IPS-20b (cell line): Measurements from ENCODE around the gene CHDH.

Source experiments
- H3K27ac ChIP-seq: one replicate; pipeline ENCODE4 v1.5.1; 2013; ENCODE audit warnings: low read length
- H3K27me3 ChIP-seq: 2 replicates; pipeline ENCODE4 v1.6.1; 2013; ENCODE audit warnings: mild to moderate bottlenecking, low read length, inconsistent platforms; ENCODE audit not compliant: insufficient read depth
- H3K36me3 ChIP-seq: 2 replicates; pipeline ENCODE4 v1.6.1; 2013; ENCODE audit warnings: low read depth, mild to moderate bottlenecking, inconsistent platforms, low read length, moderate library complexity; ENCODE audit not compliant: insufficient read depth
- H3K4me1 ChIP-seq: 2 replicates; pipeline ENCODE4 v1.6.1; 2013; ENCODE audit warnings: mild to moderate bottlenecking, control low read depth, inconsistent platforms, low read length, moderate library complexity; ENCODE audit not compliant: insufficient read depth
- H3K4me3 ChIP-seq: 2 replicates; pipeline ENCODE4 v1.5.1; 2013; ENCODE audit warnings: mild to moderate bottlenecking, low read length, inconsistent platforms
- H3K9ac ChIP-seq: 2 replicates; pipeline ENCODE4 v1.6.1; 2013; ENCODE audit warnings: low read depth, mild to moderate bottlenecking, inconsistent platforms, low read length, moderate library complexity
- H3K9me3 ChIP-seq: 2 replicates; pipeline ENCODE4 v1.6.1; 2013; ENCODE audit warnings: mild to moderate bottlenecking, low read depth, low read length, inconsistent platforms; ENCODE audit not compliant: insufficient read depth

CHDH gene

GRCh38 chr3:53812434-53812833 is 33.8 kb downstream of the CHDH start:
- H3K9me3 ChIP-seq, result no peaks in the 10 kb centered on the region
- peaks cover 3% of the 10 kb centered on the region; the same call in 1 of the 2 replicates for H3K4me1 ChIP-seq
- peaks cover 12% of the 10 kb centered on the region; the same call in 1 of the 2 replicates for H3K36me3 ChIP-seq
- no peak overlapping the region for H3K27ac ChIP-seq
- no peak overlapping the region for H3K9ac ChIP-seq
- no peak overlapping the region for H3K4me3 ChIP-seq
- no peaks in the 10 kb centered on the region for H3K27me3 ChIP-seq

GRCh38 chr3:53811143-53811927 is 34.9 kb downstream of the CHDH start:
- H3K9ac ChIP-seq, result no peak overlapping the region
- H3K4me3 ChIP-seq, result no peak overlapping the region
- H3K27ac ChIP-seq, result no peak overlapping the region
- no peaks in the 10 kb centered on the region for H3K9me3 ChIP-seq
- peaks cover 3% of the 10 kb centered on the region; the same call in 1 of the 2 replicates for H3K4me1 ChIP-seq
- 0 out of 2 replicates have a peak, but pooled peaks cover 6% of the 10 kb centered on the region for H3K36me3 ChIP-seq
- no peaks in the 10 kb centered on the region for H3K27me3 ChIP-seq

GRCh38 chr3:53809764-53810400 is 36.3 kb downstream of the CHDH start:
- no peak overlapping the region for H3K27ac ChIP-seq
- no peaks in the 10 kb centered on the region for H3K9me3 ChIP-seq
- no peak overlapping the region for H3K9ac ChIP-seq
- H3K27me3 ChIP-seq, result no peaks in the 10 kb centered on the region
- H3K36me3 ChIP-seq, result no peaks in the 10 kb centered on the region
- H3K4me1 ChIP-seq, result peaks cover 8% of the 10 kb centered on the region
- no peak overlapping the region for H3K4me3 ChIP-seq

GRCh38 chr3:53809267-53809666 is 37.0 kb downstream of the CHDH start:
- H3K27me3 ChIP-seq, result no peaks in the 10 kb centered on the region
- H3K4me3 ChIP-seq, result no peak overlapping the region
- H3K36me3 ChIP-seq, result no peaks in the 10 kb centered on the region
- no peak overlapping the region for H3K9ac ChIP-seq
- H3K4me1 ChIP-seq, result peaks cover 12% of the 10 kb centered on the region
- H3K9me3 ChIP-seq, result no peaks in the 10 kb centered on the region
- no peak overlapping the region for H3K27ac ChIP-seq

- Histone ChIP-seq H3K27ac (no peak overlapping the region), H3K9ac (no peak overlapping the region), H3K9me3 (no peaks in the 10 kb centered on the region), H3K4me1 (peaks cover 12% of the 10 kb centered on the region), H3K36me3 (no peaks in the 10 kb centered on the region), H3K27me3 (no peaks in the 10 kb centered on the region), H3K4me3 (no peak overlapping the region)
These were observed 37.7 kb downstream of the CHDH start for GRCh38 chr3:53808496-53808895.

GRCh38 chr3:53807117-53807810 is 39.0 kb downstream of the CHDH start:
- Histone ChIP-seq H3K9me3 (no peaks in the 10 kb centered on the region), H3K27me3 (no peaks in the 10 kb centered on the region), H3K9ac (no peak overlapping the region), H3K36me3 (no peaks in the 10 kb centered on the region), H3K4me3 (no peak overlapping the region), H3K27ac (no peak overlapping the region), H3K4me1 (peaks cover 9% of the 10 kb centered on the region)

- no peak overlapping the region for H3K9ac ChIP-seq
- H3K4me1 ChIP-seq, result peaks cover 9% of the 10 kb centered on the region
- no peaks in the 10 kb centered on the region for H3K27me3 ChIP-seq
- no peak overlapping the region for H3K4me3 ChIP-seq
- H3K36me3 ChIP-seq, result no peaks in the 10 kb centered on the region
- no peaks in the 10 kb centered on the region for H3K9me3 ChIP-seq
- no peak overlapping the region for H3K27ac ChIP-seq
These were observed 39.8 kb downstream of the CHDH start for GRCh38 chr3:53806182-53807116.

- peaks cover 9% of the 10 kb centered on the region for H3K4me1 ChIP-seq
- no peak overlapping the region for H3K27ac ChIP-seq
- no peak overlapping the region for H3K4me3 ChIP-seq
- H3K27me3 ChIP-seq, result no peaks in the 10 kb centered on the region
- no peak overlapping the region for H3K9ac ChIP-seq
- H3K36me3 ChIP-seq, result no peaks in the 10 kb centered on the region
- no peaks in the 10 kb centered on the region for H3K9me3 ChIP-seq
These were observed 40.6 kb downstream of the CHDH start for GRCh38 chr3:53805463-53806159.

GRCh38 chr3:53804697-53805462 is 41.3 kb downstream of the CHDH start:
- Histone ChIP-seq H3K27ac (no peak overlapping the region), H3K27me3 (no peaks in the 10 kb centered on the region), H3K4me3 (no peak overlapping the region), H3K4me1 (peaks cover 9% of the 10 kb centered on the region), H3K9me3 (no peaks in the 10 kb centered on the region), H3K9ac (no peak overlapping the region), H3K36me3 (no peaks in the 10 kb centered on the region)
